Dermis microvascular lymphatic vessel endothelial cell (primary cell): Measurements from ENCODE around the gene CFAP46. TPM values are rescaled to one million over a fixed set of nuclear protein-coding genes. Genes with fewer than 3 reads are reported as not detected.
A peak's percentile ranks its signal among the peaks of the same experiment; 100 is the strongest.
"Not testable (repeated sequence)": the region's sequence is repeated elsewhere in the genome, so short reads cannot be mapped to it uniquely, and the experiment has no call there.

ENCODE experiments used
- DNase-seq, 2 donors: peaks; one replicate each; pipeline versions ENCODE4 v3.0.0 to v3.0.0-alpha.2; 2010; ENCODE audit warnings: low read depth in 2 of 2
- total RNA-seq: library from RNA; depleted of rRNA; stranded (reverse); fragments of >200 nt; gene quantifications from 2 replicates; pipeline ENCODE4 v1.2.1, GENCODE V29; 2014

Gene CFAP46
- total RNA-seq, 1 donor from 2014 or later, result 1.2 TPM

DNA sequence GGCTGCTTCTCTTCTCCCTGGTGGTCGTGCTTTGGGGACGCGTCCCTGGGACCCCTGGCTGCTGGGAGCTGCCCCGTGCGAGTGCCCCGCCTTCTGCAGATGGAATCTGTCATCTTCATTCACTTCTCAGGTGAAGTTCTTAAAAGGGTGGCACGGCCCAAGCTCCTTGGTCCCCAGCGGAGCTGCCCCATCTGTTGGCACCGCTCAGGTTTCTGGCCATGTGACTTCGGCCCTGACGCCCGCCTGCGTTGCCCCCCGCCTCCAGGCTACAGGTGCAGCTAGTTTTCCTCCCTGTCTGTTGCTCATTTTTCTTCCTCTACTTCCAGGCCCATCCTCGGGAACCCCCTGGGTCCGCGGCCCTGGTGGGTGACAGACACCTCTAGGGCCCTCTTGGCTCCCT is 149.6 kb downstream of the CFAP46 start:
- DNase-seq, result no peak

DNA sequence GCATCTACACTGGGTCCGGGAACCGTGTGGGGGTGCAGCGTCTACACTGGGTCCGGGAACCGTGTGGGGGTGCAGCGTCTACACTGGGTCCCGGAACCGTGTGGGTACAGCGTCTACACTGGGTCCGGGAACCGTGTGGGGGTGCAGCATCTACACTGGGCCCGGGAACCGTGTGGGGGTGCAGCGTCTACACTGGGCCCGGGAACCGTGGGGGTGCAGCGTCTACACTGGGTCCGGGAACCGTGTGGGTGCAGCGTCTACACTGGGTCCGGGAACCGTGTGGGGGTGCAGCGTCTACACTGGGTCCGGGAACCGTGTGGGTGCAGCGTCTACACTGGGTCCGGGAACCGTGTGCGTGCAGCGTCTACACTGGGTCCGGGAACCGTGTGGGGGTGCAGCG is 150.3 kb downstream of the CFAP46 start:
- DNase-seq, result not testable (repeated sequence)

DNA sequence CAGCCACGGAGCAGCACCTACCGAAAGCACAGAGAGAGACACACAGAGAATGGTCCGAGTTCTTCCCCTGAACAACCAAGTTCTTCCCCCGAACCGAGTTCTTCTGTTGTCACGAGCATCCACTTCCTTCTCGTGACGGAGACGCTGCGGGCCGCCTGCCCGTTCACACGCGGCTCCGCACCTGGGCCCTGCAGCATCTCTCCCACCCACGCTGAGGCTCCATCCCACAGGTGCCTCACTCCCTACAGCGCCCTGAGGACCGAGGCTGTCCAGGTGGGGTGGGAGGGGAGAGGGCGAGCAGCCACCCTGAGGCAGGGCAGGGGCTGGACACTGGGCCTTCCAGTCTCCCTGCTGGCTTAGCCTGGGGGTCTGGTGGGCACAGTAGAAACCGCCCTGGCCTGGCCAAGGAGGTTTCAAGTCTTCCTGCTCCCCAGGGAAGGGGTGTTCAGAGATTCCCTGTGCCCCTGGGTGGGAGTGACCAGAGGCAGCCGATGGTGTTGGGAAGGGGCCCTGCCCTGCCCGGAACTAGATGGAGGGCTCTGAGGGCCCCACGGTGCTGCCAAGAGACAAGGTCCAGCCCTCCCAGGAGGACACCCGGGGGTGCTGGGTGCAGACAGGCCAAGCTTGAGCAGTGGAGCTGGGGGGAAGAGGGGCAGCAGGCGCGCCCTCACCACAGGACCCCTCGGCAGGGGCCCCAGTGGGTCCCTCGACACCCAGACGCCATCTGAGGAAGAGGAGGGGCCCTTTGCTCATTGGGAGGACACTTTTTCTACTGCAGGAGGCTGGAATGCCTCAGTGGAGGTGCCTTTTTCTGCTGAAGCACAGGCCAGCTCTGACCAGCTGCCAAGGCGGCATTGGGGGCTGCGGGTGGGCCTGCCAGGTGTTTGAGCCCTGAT is 151.2 kb downstream of the CFAP46 start:
- DNase-seq, result no peak

DNA sequence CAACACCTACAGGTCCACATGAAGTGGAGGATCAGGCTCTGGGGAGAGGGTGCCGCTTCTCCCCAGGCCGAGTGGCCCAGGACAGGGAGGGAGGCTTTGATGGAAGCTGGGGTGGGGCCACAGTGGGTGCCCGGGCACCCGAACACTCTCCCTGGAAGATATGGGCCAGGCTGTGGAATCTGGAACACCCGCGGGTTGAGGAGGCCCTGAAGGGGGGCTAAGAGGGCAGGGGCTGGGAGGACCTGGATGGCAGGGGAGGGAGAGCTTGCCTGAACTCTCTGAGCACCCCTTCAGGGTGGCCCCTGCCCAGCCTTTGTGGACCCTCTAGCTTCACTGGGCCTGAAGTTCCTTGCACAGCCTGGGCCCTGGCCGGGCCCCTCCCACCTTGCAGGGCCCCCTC is 151.9 kb downstream of the CFAP46 start:
- no peak for DNase-seq

DNA sequence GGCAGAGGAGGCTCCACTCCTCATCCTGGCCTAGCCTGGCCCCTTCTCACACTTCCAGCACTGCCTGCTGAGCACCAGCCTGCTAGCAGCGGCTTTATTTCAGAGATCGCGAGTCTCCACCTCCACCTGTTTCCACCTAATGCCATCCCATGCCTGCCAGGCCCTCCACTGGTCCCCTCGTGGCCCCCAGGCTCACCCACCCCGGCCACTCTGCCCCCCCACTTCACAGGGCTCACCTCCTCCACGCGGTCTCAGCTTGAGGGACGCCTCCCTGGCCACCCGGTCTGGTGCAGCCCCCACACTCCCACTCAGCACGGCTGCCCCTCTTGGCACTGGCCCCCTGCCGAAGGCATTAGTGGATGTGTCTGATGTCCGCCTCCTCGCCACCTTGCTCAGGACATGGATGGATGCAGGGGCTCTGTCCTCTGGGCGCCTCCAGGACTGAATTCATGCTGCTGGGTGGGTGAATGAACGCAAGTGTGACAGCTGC is 152.7 kb downstream of the CFAP46 start:
- no peak for DNase-seq

DNA sequence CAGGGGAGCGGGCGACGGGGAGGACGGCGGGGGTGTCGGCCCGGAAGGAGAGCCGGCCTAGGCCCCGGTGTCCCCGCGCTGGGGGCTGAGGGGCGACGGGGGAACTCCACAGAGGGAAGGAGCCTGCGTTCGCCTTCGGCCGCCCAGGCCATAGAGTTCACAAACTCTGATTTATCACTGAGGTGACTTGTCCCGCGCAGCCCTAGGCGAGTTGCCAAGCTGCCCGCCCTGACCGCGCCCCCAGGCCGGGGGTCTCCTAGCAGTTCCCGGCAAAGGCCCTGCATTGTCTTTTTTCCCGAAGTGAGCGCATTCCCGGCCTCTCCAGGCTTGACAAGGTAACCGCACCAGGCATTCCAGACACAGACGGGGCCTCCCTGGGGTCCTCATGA is 153.5 kb downstream of the CFAP46 start:
- DNase-seq, result no peak

DNA sequence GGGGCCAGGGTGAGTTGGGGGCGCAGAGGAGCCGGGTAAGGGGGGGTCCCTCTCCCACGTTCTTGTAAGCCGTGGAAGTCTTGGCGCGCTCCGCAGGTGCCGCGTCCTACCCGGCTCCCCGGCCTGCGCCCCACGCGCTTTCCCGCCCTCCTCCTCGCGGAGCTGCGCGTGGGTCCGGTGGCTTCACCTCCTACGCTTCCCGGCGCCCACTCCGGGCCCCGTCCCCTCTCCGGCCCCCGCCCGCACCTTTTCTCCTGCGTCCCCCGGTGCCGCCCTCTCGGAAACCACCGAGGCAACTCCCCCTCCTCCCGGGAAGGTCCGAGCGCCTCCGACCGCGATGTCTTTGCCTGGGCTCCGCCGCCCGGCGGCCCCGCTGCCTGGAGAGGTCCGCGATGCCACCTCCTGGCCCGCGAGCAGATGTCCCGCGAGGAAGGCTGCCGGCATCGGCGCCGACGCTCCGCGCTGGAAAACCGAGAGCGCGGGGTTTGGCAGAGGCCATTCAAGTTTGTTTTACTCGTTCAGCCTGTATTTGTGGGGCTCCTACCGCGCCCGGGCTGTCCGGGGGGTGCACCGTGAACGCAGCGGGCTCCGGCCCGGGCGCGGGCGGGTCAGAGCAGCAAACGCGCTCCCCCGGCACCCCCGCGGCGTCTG is 154.1 kb downstream of the CFAP46 start:
- DNase-seq, result peak in 1 of 2 donors; percentile 18

DNA sequence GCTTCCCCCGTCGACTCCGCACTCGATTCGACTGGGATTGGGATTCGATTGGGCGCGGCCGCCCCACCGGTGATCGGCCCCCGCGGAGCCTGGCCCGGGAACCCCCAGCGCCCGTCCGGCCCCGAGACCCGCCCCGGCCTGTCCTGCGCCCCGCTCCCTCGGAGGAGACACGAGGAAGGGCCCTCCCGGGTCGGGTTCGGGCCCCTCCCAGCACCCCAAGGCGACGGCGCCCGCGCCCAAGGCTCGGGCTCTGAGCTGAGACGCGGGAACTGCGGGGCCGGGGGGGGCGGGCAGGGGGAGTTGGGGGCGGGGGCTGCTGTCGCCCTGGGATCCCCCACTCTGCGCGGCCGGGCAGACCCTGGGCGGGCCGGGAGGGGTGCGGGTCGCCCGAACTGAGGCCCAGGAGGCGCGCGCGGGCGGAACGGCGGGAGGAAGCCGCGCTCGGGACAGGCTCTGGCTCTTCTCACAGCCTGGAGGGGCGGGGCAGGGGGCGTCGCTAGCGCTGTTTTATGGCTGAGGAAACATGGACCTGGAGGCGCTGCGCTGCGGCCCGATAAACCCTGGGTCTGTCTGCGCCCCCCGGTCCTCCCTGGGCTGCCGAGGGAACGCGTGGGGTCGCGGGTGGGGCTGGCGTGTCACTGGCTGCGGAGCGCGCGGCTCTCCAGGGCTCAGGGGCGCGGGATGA is 154.7 kb downstream of the CFAP46 start:
- DNase-seq, result peak in 1 of 2 donors; percentile 6

DNA sequence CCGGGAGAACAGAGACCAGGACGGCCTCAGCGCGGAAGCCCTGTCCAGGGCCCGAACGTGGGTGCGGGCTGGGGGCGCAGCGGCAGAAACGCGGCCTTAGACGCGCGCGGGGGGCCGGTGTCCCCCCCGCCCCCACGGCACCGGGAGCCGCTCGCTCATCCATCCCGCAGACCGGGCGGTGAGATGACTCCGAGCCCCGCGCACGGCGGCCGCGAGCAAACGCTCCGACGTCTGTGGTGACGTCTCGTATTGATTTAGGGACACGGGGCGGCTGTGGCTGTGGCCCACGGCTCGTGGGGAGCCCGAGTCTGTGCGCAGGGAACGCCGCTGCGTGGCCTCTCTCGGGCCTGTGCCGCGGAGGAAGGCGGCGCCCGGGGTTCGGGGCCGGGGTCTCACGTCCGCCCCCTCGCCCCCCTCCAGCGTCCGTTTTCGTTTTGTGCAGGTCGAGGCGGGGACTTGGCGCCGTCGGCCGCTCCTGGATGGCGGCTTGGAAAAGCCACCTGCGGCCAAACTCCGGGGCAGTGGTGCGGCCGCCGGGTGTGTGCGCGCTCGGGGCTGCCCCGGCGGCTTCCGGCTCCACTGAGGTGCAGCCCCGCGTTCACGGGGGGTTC is 155.4 kb downstream of the CFAP46 start:
- DNase-seq, result no peak

DNA sequence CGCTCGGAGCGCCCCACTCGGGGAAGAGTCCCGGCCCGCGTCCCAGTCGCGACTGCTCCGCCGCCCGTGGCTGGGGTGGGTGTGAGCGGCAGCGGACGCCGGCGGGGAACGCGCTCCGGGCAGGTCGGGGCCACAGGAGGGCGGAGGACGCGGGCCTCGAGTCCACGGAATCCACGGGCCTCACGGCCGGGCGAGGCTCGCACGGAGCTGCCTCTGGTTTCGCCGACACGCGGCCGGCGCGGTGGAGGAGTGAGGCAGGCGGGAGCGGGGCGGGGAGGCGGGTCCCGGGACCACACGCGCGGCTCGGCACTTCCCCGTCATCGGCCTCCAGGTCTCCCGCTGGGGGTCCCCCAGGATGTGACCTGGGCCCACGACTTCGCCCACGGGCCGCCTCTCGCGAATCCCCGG is 155.9 kb downstream of the CFAP46 start:
- no peak for DNase-seq

DNA sequence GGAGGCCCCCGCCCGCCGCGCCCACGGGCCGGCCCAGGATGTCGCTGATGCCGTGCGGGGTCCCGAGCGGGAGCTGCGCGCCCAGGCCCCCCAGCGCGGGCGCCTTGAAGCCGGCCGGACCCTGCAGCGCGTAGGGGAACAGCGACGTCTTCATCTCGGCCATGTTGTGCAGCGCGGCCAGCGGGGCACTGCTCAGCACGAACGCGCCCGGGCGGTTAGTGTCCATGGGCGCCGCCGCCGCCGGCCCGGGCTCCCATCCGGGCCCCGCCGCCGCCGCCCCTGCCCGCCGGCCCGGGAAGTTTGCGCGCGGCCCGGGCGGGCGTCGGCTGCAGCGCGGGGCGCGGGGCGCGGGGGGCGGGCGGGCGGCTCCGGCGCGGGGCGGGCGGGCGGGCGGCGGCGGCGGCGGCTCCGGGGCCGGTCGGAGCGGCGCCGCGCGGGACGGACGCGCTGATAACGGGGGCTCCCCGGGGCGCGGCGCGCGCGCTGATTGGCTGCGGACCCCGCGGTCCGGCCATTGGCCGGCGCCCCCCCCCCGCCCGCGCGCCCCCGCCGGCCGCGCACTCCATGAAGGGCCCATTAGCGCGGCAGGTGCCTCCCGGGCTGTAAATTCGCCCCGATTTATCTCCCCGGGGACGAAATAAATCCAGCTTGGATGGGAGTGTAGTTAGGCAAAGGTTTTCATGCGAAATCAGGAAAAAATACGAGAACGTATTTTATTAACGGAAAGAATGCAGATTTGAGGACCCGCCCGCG is 156.5 kb downstream of the CFAP46 start, which contains the start of gene NKX6-2:
NKX6-2 (minus strand) TSS at position 425 of the 753 bp plus-strand sequence; CDS start at position 226, 199 bp downstream.
- peak in 1 of 2 donors; percentile 19 for DNase-seq

DNA sequence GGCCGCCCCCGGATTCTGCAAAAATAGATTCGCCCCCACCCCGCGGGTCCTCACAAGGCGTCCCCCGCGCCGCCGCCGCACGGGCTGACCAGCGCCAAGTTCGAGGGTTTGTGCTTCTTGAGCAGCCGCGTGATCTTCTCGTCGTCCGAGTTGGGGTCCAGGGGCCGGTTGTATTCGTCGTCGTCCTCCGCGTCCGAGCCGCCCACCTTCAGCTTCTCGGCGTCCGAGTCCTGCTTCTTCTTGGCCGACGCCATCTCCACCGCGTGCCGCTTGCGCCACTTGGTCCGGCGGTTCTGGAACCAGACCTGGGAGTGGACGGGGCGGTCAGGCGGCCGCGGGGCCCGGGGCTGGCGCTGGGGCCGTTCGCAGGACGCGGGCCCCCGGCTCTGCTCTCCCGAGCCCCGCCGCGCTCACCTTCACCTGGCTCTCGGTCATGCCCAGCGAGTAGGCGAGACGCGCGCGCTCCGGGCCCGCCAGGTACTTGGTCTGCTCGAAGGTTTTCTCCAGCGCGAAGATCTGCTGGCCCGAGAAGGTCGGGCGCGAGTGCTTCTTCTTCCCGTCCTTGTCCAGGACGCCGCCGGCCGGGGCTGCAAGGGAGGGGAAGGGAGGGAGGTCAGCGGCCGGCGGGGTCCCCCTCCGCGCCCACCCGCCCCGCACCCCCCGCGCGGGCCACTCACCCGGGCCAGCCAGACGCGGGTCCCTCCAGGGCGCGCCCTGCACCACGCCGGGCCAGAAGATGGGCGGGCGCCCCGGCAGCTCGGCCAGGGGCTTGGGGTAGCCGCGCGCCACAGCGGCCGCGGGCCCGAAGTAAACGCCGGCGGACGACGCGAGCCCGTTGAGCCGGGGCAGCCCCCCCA is 157.3 kb downstream of the CFAP46 start:
- no peak for DNase-seq

DNA sequence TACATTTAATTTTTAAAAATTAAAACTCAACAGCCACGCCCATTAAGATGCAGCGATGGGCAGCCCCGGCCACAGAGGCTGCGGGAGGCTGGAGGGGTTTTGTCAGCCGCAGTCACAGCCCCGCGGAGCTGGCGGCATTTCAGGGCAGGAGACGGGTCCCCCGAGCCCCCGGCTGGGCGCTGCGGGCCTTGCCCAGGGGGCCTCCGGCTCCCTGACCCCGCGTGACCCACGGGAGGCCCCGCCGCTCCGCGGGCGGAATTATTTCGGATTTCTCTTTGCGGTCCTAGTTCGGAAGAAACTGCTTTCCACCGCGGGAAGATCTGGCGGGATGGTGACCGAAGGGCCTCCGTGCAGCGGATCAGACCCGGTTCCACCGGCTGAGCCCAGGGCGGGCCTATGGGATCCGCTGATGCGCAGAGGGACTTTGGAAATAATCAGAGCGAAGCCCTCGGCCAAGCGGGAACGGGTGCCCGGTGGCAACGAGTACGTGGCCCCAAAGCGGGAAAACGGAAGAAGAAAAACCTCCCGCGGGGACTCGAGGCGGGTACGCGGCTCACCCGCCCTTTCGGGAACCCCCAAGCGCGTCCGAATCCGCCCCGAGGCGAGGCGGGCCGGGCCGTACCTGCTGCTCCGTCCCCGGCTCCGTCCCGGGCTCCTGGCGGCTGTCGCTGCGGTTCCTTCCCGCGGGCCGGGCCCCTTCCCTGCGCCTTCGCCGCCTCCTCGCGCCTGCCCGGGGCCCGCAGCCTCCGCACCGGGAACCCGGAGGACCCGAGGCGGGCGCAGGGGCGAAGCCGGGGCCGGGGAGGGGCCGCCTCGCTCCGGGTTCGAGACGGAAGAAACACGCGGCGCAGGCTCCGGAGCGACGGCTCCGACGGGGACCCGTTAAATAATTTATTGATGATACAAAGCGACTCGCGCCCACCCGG is 158.2 kb downstream of the CFAP46 start:
- no peak for DNase-seq

DNA sequence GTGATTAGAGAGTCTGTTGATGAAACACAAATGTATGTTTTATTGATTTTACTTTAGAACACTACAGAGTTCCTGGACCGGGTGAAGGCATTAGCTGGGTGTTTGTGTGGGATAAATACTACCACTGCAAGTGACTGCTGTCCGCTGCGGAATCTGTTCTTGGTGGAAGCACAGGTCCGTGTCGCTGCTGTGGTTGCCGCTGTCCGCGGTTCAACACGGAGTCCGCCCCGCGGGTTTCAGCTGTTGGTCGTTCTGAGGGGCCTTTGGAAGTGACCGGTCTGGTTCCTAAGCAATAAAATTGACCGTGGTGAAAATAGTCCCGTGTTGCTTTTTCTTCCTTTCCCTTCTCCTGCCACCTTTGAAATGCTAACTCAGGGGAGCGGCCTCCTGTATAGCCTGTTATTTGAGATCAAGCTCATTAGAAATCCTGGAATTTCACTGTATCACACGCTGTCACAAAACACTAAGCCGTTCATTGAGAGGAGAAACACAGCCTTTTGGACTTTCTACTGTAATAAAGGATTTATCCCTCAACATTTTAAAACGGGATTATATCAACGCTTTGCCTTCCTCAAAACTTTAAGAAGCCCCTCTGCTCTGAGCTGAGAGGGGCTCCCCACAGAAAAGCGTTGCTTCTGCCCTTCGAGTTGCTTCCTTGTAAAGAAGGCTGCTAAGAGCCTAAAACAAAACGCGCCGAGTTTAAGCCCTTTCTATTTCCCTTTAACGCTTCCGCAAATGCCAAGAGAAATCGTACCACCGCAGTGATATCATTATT is 159.0 kb downstream of the CFAP46 start:
- no peak for DNase-seq

DNA sequence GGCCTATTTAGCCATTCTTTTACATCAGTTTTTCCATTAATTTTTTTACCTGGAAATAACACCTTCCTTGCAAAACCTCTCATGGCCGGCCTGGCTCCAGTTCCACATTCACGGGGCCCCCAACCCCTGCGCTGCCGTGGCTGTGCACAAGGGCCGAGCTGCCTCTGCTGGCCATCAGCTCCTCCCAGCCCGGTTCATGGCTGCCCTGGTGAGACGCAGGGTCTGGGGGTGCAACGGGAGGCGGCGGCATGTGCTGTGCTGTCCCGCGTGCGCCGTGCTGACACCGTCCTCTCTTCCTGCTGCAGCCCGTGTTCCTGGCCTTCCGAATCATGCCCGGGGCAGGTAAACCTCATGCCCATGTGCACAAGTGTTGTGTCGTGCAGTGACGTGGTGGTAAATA is 160.8 kb downstream of the CFAP46 start:
- no peak for DNase-seq

DNA sequence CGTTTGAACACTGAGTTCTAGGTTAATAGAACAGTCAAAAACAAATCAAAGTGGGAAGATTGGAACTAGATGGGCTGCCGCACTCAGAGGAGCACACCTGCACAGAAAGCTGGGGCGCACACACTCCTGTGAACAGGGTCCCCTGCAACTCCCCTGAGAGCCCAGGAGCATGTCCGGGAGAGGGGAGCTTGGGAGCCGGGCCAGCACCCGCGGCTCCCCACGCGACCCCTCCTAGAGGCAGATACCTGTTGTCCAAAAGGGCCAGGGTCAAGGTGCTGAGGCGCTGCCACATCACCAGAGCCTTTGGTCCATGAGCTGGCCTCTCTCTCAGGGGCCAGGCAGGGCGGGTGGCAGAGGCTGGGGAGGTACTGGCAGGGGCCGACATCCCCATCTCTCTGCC is 162.0 kb downstream of the CFAP46 start:
- no peak for DNase-seq

DNA sequence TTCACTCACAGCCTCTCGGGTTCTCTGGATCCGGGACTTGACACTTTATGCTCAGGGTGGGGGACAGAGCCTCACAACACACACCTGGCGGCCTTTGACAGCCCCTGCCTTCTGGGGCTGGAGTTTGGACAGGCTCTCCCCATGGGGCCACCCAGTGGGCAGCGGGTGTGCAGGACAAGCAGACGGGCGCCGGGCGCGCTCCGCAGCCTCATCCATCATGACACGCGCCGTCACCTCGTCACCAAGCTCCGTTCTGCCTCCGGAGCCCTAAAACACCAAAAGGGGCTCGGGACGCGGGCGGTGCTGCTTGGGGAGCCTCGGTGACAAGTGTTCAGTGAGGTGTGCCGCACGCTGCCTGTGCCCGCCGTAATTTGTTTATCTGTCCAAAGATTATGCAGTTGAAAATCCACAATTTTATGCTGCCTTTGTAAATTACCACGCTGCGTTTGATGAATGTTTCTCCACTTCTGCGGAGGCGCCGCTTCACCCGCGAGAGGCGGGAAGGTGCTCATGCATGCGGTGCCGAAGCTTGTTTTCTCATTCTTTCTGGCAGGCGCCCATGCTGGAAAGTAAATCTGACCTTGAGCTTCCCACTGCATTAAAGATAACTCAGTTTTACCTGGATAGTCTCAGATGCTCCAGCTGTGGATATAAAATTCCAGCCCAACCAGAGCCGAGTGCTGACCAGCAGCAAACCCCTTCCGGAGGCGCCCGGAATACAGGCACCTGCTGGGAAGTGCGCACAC is 162.6 kb downstream of the CFAP46 start:
- DNase-seq, result no peak
